Measurements from ENCODE around the gene DHRS1. TPM values are rescaled to one million over a fixed set of nuclear protein-coding genes. Genes with fewer than 3 reads are reported as not detected.

Gene DHRS1
- total RNA-seq, 1 donor from 2014 or later: 32.5 TPM

DNA sequence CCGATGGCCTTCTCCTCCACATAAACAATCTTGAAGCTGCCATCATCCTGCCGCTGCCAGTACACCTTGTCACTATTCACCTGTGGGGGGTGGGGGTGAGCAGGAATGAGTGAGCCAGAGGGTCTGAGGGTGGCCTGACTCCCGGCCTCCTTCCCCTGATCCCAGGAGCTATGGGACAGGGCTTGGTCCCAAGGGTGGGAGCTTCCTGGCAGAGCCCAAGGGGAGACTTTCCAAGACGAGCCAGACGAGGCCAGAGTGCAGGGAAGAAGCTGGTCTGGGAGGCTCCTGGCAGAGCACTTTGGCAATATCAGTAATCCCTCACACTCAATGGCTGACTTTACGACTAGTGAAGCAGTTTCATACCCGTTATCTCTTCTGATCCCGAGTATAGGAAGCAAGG lies 44.1 kb downstream of the DHRS1 start:
- peaks cover 32% of the 10 kb centered on the region for H3K36me3 Mint-ChIP-seq (ENCODE audit: low read depth)
- no peak for ATAC-seq (ENCODE audit: low read depth)
- no peaks in the 10 kb centered on the region for H3K9me3 Mint-ChIP-seq
- H3K27me3 Mint-ChIP-seq: no peaks in the 10 kb centered on the region
- CTCF ChIA-PET: no interaction called here
- intact Hi-C loops (cut with micrococcal nuclease): no loop called here
- no peak for DNase-seq
- H3K4me3 Mint-ChIP-seq: no peak overlapping the region
- no peak overlapping the region for H3K27ac Mint-ChIP-seq
- POLR2A ChIA-PET: interaction anchor here (0.8 to 1.4 kb wide), 2 partner anchors 13 to 16 kb away, joined by 3 to 5 read pairs; partner anchors contain the start of genes RABGGTA and TINF2
- no peaks in the 10 kb centered on the region for H3K4me1 Mint-ChIP-seq
- TF ChIP-seq, protein P1, sequence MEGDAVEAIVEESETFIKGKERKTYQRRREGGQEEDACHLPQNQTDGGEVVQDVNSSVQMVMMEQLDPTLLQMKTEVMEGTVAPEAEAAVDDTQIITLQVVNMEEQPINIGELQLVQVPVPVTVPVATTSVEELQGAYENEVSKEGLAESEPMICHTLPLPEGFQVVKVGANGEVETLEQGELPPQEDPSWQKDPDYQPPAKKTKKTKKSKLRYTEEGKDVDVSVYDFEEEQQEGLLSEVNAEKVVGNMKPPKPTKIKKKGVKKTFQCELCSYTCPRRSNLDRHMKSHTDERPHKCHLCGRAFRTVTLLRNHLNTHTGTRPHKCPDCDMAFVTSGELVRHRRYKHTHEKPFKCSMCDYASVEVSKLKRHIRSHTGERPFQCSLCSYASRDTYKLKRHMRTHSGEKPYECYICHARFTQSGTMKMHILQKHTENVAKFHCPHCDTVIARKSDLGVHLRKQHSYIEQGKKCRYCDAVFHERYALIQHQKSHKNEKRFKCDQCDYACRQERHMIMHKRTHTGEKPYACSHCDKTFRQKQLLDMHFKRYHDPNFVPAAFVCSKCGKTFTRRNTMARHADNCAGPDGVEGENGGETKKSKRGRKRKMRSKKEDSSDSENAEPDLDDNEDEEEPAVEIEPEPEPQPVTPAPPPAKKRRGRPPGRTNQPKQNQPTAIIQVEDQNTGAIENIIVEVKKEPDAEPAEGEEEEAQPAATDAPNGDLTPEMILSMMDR (IDR thresholded peaks at IDR 0.05): no peak

DNA sequence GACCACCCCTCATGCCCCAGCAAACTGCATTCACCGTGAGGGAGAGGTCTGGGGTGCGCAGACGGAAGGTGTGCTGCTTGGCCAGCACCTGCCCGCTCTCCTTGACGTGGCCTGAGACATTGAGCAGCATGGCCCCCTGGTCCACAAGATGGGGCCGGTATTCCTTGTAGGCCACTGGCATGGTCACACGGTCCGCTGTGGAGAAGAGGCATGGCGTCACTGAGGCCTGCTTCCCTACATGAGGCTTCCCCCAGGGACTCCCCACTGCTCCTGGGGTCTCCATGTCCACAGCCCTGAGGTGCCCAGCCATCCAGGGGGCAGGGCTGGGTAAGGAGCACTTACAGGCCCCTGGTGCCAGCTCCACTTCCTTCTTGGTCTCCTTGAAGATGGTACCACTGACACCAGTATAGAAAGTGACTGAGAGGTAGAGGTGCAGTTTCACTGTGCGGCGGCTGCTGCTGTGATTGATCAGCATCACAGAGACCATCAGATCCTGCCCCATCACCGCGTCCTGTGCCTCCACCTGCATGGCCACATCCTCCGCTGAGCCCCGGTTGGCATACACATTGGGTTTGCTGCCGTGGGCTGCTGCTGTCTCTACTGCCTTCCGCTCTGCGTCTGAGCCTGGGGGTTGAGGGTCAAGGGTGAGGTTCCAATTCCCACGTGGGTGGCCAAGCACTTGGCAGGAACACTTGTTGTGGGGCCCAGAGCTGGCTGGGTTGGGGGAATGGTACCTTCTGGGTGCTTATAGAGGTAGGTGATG lies 44.8 kb downstream of the DHRS1 start:
- no peaks in the 10 kb centered on the region for H3K4me1 Mint-ChIP-seq
- CTCF ChIA-PET: no interaction called here
- H3K27me3 Mint-ChIP-seq: no peaks in the 10 kb centered on the region
- POLR2A ChIA-PET: interaction anchor here (0.8 to 1.4 kb wide), 2 partner anchors 13 to 16 kb away, joined by 3 to 5 read pairs; partner anchors contain the start of genes RABGGTA and TINF2
- no peak overlapping the region for H3K27ac Mint-ChIP-seq
- H3K36me3 Mint-ChIP-seq (ENCODE audit: low read depth): peaks cover 33% of the 10 kb centered on the region
- no peak for DNase-seq
- TF ChIP-seq, protein P1 (IDR thresholded peaks at IDR 0.05): no peak
- H3K9me3 Mint-ChIP-seq: no peaks in the 10 kb centered on the region
- intact Hi-C loops (cut with micrococcal nuclease): no loop called here
- ATAC-seq (ENCODE audit: low read depth): no peak
- H3K4me3 Mint-ChIP-seq: no peak overlapping the region

DNA sequence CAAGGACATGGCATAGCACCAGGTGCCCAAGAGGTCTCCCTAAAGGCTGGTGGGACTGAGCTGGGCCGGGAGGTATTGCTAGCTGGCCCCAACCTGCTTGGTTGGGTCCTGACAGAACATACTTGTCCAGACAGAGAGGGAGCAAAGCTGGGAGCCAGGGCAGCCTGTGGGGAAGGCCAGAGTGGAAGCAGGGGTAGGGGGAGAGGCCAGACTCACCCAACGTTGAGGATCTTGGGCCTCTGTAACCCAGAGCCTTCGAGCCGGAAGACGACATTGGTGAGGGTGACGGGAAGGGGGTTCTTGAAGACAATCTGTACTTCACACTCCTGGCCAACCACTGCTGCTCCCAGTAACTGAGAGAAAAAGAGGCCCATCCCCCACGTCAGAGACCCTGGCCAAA lies 45.6 kb downstream of the DHRS1 start:
- Mint-ChIP-seq H3K27ac (no peak overlapping the region), H3K36me3 (ENCODE audit: low read depth) (peaks cover 33% of the 10 kb centered on the region), H3K27me3 (no peaks in the 10 kb centered on the region), H3K4me1 (no peaks in the 10 kb centered on the region), H3K4me3 (no peak overlapping the region), H3K9me3 (no peaks in the 10 kb centered on the region)
- ATAC-seq (ENCODE audit: low read depth) (no peak), DNase-seq (no peak)
- TF ChIP-seq, protein P1 (IDR thresholded peaks at IDR 0.05): no peak
- intact Hi-C loops (cut with micrococcal nuclease): no loop called here
- CTCF ChIA-PET: interaction anchor here (0.9 to 1.8 kb wide), 2 partner anchors 16 to 43 kb away, joined by 3 to 4 read pairs; no protein-coding TSS in a partner anchor
- POLR2A ChIA-PET: no interaction called here

DNA sequence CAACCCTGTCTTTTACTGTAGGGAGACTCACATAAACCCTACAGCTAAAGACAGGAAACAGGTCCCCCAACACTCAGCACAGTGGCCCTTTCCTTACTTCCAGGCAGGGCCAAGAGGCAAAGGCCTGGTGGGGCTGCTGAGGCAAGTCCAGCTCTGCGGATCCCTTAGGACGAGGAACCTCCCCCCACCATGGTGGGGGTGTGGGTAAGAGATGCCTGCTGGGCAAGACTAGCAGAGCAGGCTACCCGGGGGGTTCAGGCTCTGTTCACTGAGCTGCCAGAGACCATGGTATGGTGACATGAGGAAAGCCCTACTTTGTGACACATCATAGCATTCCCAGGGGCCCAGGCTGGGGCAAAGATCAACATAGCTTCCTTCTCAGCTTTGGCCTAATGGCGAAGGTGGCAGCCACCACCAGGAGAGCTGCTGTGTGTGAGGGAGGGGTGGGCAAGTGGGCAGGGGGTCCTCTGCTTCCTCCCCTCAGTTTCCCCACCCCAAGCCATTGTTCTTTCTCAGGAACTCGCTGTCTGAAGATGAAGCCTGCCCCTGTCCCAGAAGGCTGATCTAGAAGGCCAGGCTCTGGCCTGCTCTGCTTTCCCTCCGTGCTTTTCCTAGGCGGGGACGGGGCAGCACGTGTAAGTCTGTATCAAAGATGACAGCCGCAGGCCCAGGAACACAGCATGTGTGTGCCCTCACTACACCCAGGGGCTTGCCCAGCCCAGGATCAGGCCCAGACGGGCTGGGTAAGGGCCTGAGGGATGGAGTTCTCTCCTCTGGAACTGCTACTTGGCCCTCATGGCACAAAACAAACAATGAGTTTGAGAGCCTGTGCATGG lies 47.1 kb downstream of the DHRS1 start:
- Mint-ChIP-seq H3K36me3 (ENCODE audit: low read depth) (peaks cover 34% of the 10 kb centered on the region), H3K4me3 (no peak overlapping the region), H3K9me3 (no peaks in the 10 kb centered on the region), H3K27ac (no peak overlapping the region), H3K27me3 (no peaks in the 10 kb centered on the region), H3K4me1 (peaks cover 3% of the 10 kb centered on the region)
- CTCF ChIA-PET: interaction anchor here (0.8 to 2.0 kb wide), 3 partner anchors 18 to 144 kb away, joined by 3 to 7 read pairs (median 4); no protein-coding TSS in a partner anchor
- intact Hi-C loops (cut with micrococcal nuclease): no loop called here
- ATAC-seq (ENCODE audit: low read depth) (no peak), DNase-seq (no peak)
- POLR2A ChIA-PET: interaction anchor here (1.5 to 2.3 kb wide), 2 partner anchors 10 to 19 kb away, joined by 8 to 15 read pairs; partner anchors contain the start of genes RABGGTA and TINF2
- TF ChIP-seq, protein P1 (IDR thresholded peaks at IDR 0.05): no peak

Measured in activated B cell treated with CpG ODN at 0.5 μM for 24 hours (primary cell).